Measurements from ENCODE around the gene DNLZ. TPM values are rescaled to one million over a fixed set of nuclear protein-coding genes. Genes with fewer than 3 reads are reported as not detected.

DNLZ gene
- total RNA-seq, 4 donors from 2014 or later, result 16.2 to 58.4 (median 23.1) TPM

DNA sequence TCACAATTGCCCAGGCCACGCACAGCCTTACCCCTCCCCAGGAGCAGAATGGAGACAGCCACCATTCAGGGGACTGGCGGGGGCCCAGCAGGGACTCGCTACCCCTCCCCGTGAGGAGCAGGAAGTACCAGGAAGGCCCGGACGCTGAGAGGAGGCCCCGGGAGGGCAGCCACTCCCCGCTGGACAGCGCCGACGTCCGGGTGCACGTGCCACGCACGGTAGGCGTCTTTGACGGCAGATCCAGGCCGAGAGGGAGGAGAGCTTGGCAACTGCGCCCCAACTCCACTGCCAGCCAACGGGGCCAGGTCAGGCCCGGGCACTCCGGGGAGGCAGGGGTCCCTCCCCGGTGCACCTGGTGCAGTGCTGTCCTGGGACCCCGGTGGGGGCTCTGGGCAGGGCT is 14.0 kb downstream of the DNLZ start:
- Histone ChIP-seq H3K27me3 (no peaks in the 10 kb centered on the region), H3K27ac (no peak overlapping the region), H3K4me1 (peaks cover 8 to 34% of the 10 kb centered on the region in 2 donors), H3K4me3 (replicated peaks in 1 of 3) (no peak overlapping the region), H3K36me3 (no peaks in the 10 kb centered on the region), H3K9me3 (no peaks in the 10 kb centered on the region)
- intact Hi-C loops (cut with DNase I), result no loop called here
- WGBS, 2 donors, result 100% methylated on average over 1 of the region's 24 CpGs; no CpG with 5 or more reads in 1 of the 2 donors
- no peak for TF ChIP-seq POLR2A (IDR thresholded peaks at IDR 0.05)
- TF ChIP-seq, protein P1, sequence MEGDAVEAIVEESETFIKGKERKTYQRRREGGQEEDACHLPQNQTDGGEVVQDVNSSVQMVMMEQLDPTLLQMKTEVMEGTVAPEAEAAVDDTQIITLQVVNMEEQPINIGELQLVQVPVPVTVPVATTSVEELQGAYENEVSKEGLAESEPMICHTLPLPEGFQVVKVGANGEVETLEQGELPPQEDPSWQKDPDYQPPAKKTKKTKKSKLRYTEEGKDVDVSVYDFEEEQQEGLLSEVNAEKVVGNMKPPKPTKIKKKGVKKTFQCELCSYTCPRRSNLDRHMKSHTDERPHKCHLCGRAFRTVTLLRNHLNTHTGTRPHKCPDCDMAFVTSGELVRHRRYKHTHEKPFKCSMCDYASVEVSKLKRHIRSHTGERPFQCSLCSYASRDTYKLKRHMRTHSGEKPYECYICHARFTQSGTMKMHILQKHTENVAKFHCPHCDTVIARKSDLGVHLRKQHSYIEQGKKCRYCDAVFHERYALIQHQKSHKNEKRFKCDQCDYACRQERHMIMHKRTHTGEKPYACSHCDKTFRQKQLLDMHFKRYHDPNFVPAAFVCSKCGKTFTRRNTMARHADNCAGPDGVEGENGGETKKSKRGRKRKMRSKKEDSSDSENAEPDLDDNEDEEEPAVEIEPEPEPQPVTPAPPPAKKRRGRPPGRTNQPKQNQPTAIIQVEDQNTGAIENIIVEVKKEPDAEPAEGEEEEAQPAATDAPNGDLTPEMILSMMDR (IDR thresholded peaks at IDR 0.05), result no peak
- no peak for DNase-seq

DNA sequence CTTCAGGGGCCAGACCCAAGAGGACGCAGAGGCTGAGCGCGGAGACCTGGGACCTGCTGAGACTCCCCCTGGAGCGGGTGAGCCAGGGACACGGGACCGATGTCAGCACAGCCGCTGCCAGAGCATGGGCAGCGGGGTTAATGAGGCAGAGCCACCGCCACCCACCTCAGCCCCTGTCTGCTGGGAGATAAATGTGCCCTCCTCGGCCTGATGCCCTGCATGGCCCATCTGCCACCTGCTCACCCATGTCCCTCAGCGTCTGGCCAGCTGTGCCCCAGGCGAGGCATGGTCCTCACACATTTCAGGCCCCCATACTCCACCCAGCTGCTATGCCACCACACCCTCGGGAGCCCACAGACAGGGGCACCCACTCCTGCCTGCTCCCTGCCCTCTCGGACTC is 14.9 kb downstream of the DNLZ start:
- Histone ChIP-seq H3K27ac (no peak overlapping the region), H3K36me3 (no peaks in the 10 kb centered on the region), H3K4me3 (replicated peaks in 1 of 3) (no peak overlapping the region), H3K4me1 (peaks cover 8 to 26% of the 10 kb centered on the region in 2 donors), H3K27me3 (no peaks in the 10 kb centered on the region), H3K9me3 (no peaks in the 10 kb centered on the region)
- DNase-seq, result no peak
- 80 to 100% methylated on average over 1 to 6 of the region's 14 CpGs for WGBS, 2 donors
- intact Hi-C loops (cut with DNase I), result no loop called here
- TF ChIP-seq, protein P1 (IDR thresholded peaks at IDR 0.05), result no peak
- no peak for TF ChIP-seq POLR2A (IDR thresholded peaks at IDR 0.05)

DNA sequence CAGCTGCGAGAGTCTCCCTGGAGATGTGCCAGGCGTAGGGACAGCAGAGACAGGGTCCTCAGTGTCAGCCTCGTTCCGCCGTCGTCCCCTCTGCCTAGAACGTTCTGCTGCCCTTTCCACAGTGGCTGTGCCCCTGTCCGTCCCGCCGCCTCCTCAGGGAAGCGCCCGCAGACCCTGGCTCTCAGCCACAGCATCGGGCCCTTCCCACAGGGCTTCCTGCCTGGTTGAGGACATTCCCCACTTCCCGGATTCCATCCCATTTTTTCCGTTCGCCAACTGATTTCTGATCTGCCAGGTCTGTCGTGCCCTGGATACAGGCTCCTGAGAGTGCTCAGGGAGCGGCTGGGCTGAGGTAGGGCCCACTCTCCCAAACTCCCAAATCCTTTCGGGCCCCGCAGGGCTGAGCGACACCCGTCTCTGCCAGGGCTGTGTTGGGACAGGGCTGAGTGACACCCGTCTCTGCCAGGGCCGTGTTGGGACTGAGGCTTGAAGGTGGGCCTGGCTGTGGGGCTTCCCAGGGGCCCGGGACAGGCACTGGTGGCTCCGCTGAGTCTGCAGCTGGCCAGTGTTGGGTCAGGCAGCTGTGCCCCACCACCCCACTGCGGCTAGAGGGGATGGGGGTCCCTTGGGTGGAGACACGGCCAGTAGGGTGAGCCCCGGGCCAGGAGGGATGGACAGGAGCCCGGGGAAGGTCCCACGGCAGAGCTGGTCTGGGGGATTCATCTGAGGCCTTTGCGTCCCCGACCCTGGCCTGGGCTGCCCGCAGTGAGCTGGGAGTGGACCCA is 15.9 kb downstream of the DNLZ start:
- no peaks in the 10 kb centered on the region for H3K36me3 ChIP-seq
- no peak overlapping the region for H3K27ac ChIP-seq
- intact Hi-C loops (cut with DNase I), result no loop called here
- H3K9me3 ChIP-seq, result no peaks in the 10 kb centered on the region
- 80 to 86% methylated on average over 24 to 26 of the region's 34 CpGs for WGBS, 2 donors
- TF ChIP-seq, protein P1 (IDR thresholded peaks at IDR 0.05), result no peak
- no peak overlapping the region for H3K4me3 ChIP-seq (replicated peaks in 1 of 3)
- H3K27me3 ChIP-seq, result no peaks in the 10 kb centered on the region
- no peak for DNase-seq
- H3K4me1 ChIP-seq, result peaks cover 4 to 28% of the 10 kb centered on the region in 2 donors

DNA sequence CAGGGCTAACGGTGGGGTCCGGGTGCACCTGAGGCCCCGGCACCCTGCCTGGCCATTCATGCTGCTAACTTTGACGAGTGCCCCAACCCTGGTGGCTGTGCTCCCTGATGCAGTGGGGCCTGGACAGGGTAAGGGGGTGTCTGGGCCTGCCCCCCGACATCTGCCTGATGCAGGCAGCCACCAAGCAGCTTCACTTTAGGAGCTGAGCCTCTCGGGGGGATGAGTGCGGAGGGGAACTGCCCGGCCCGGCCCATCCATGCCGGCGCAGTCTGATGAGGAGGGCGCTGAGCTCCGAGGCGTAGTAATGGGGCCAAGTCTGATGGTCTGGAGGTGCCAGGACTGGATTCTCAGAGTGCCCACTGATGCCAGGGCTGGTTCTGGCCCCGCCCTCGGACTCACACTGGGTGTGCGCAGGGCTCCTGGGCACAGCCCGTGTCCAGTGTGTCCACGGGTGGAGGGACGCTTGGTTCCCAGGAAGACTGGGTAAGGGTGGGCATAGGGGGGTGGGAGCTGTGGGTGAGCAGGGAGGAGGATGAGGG is 16.5 kb downstream of the DNLZ start:
- DNase-seq, result no peak
- 85 to 93% methylated on average over 9 to 10 of the region's 20 CpGs for WGBS, 2 donors
- intact Hi-C loops (cut with DNase I), result no loop called here
- Histone ChIP-seq H3K9me3 (no peaks in the 10 kb centered on the region), H3K36me3 (no peaks in the 10 kb centered on the region), H3K4me1 (peaks cover 4 to 30% of the 10 kb centered on the region in 2 donors), H3K27ac (no peak overlapping the region), H3K4me3 (replicated peaks in 1 of 3) (no peak overlapping the region), H3K27me3 (no peaks in the 10 kb centered on the region)
- TF ChIP-seq, protein P1 (IDR thresholded peaks at IDR 0.05), result no peak
- TF ChIP-seq POLR2A (IDR thresholded peaks at IDR 0.05), result no peak

DNA sequence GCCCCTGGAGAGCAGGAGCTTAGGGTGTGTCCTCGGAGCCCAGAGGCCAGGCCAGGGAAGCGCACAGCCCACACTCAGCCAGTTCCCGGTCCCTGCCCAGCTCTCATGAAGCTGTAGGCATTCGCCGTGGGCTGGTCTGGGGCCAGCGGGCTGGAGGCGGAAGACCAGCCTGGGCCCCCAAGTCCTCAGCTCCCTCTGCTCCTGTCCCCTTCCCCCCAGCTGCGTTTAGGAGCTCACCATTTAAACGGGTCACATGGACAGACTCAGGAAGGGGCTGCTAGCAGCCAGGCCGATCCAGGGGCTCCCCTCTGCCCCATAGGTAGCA is 17.4 kb downstream of the DNLZ start:
- 30 to 37% methylated on average over 2 to 6 of the region's 10 CpGs for WGBS, 2 donors
- intact Hi-C loops (cut with DNase I), result no loop called here
- H3K4me3 ChIP-seq (replicated peaks in 1 of 3), result no peak overlapping the region
- peaks cover 4 to 31% of the 10 kb centered on the region in 2 donors for H3K4me1 ChIP-seq
- H3K9me3 ChIP-seq, result no peaks in the 10 kb centered on the region
- DNase-seq, result no peak
- no peaks in the 10 kb centered on the region for H3K27me3 ChIP-seq
- no peak for TF ChIP-seq POLR2A (IDR thresholded peaks at IDR 0.05)
- TF ChIP-seq, protein P1 (IDR thresholded peaks at IDR 0.05), result no peak
- H3K27ac ChIP-seq, result no peak overlapping the region
- no peaks in the 10 kb centered on the region for H3K36me3 ChIP-seq

All from thyroid gland (tissue), 4 donors.